HepG2 (cell line): ENCODE measurements around the gene LONP1. TPM values are rescaled to one million over a fixed set of nuclear protein-coding genes. Genes with fewer than 3 reads are reported as not detected.

ENCODE experiments used
- AGO1 ChIP-seq: fragments of 200-400 bp; formaldehyde crosslinking; IDR thresholded peaks from 2 replicates; pipeline ENCODE4 v1.6.1; 2017; ENCODE audit warnings: mild to moderate bottlenecking, low read depth, low read length, moderate library complexity; ENCODE audit not compliant: poor library complexity, severe bottlenecking
- AGO2 ChIP-seq: fragments of 200-400 bp; formaldehyde crosslinking; optimal IDR thresholded peaks from 2 replicates; pipeline ENCODE3; 2017; ENCODE audit warnings: mild to moderate bottlenecking, low read depth, low read length, moderate library complexity
- CERS6 ChIP-seq: sonication (generic); formaldehyde crosslinking; IDR thresholded peaks from 2 replicates; pipeline ENCODE4 v1.5.0; 2020; ENCODE audit warnings: missing genetic modification reagents
- JARID2 ChIP-seq: sonication (generic); formaldehyde crosslinking; IDR thresholded peaks from 2 replicates; pipeline ENCODE4 v1.8.1; 2023; ENCODE audit warnings: missing genetic modification reagents, inconsistent platforms; ENCODE audit not compliant: insufficient replicate concordance
- POLR2AphosphoS5 ChIP-seq: IDR thresholded peaks from 2 replicates; pipeline ENCODE4 v1.6.1; 2012; ENCODE audit warnings: low read depth, low read length
- SP2 ChIP-seq: sonication (generic); formaldehyde crosslinking; IDR thresholded peaks from 2 replicates; pipeline ENCODE4 v1.5.1; 2020; ENCODE audit warnings: mild to moderate bottlenecking, missing genetic modification reagents
- TFDP2 ChIP-seq: sonication (generic); formaldehyde crosslinking; IDR thresholded peaks from 2 replicates; pipeline ENCODE4 v1.4.0; 2020; ENCODE audit warnings: missing genetic modification reagents
- ZBTB4 ChIP-seq: sonication (generic); formaldehyde crosslinking; IDR thresholded peaks from 2 replicates; pipeline ENCODE4 v1.4.0; 2020; ENCODE audit warnings: missing genetic modification reagents, mild to moderate bottlenecking, borderline replicate concordance
- ZFP62 ChIP-seq: sonication (generic); formaldehyde crosslinking; IDR thresholded peaks from 2 replicates; pipeline ENCODE4 v1.4.0; 2020; ENCODE audit warnings: missing genetic modification reagents
- ZMAT5 ChIP-seq: sonication (generic); formaldehyde crosslinking; IDR thresholded peaks from 2 replicates; pipeline ENCODE4 v1.5.0; 2020; ENCODE audit warnings: mild to moderate bottlenecking, low read depth, missing genetic modification reagents, borderline replicate concordance
- ZNF564 ChIP-seq: sonication (generic); formaldehyde crosslinking; IDR thresholded peaks from 2 replicates; pipeline ENCODE4 v1.8.1; 2023; ENCODE audit warnings: mild to moderate bottlenecking, missing genetic modification reagents
- polyA plus RNA-seq, 8 experiments: library from polyadenylated mRNA; depleted of rRNA in 3 of 8; stranded (reverse) in 7 of 8; unstranded in 1 of 8; fragments of >200 nt; fragmentation: Illumina TruSeq in 4 of 8; extraction: Trizol in 4 of 8; gene quantifications; 2 replicates each; pipeline versions ENCODE4 v1.2.1 to v1.2.3, GENCODE V29; 2011 to 2016; ENCODE audit warnings: low read depth in 4 of 8, missing spikeins in 1 of 8, mixed read lengths in 1 of 8; ENCODE audit not compliant: insufficient read depth in 1 of 8
- total RNA-seq, 5 experiments: library from RNA; depleted of rRNA; stranded (reverse); fragments of >200 nt; fragmentation: Illumina TruSeq; extraction: Trizol; gene quantifications; 2 replicates each; pipeline ENCODE4 v1.2.3, GENCODE V29; 2016; ENCODE audit warnings: low read depth in 1 of 5

LONP1 gene
- total and polyA plus RNA-seq, 2 of the 13 experiments (the other 11 are each of a cell fraction or from before 2014, with no cell fraction given), result 59.5 to 76.8 TPM

GRCh38 chr19:5706876-5707573, 12.9 kb downstream of the LONP1 start (continued):
- TF ChIP-seq ZBTB4 (CRISPR knock-in tag), result no peak
- no peak for TF ChIP-seq ZMAT5 (CRISPR knock-in tag)
- no peak for TF ChIP-seq TFDP2 (CRISPR knock-in tag)
- peak; percentile 27 for TF ChIP-seq AGO2
- no peak for TF ChIP-seq POLR2AphosphoS5
- no peak for TF ChIP-seq ZFP62 (CRISPR knock-in tag)
- no peak for TF ChIP-seq ZNF564 (CRISPR knock-in tag)
- no peak for TF ChIP-seq JARID2
- TF ChIP-seq SP2 (CRISPR knock-in tag), result no peak
- no peak for TF ChIP-seq CERS6 (CRISPR knock-in tag)
- peak; percentile 66 for TF ChIP-seq AGO1
- TF ChIP-seq, all 625 proteins: peak for 4
